Thoracic aorta (tissue), 2 donors: ENCODE data around the gene DGKZ. TPM values are rescaled to one million over a fixed set of nuclear protein-coding genes. Genes with fewer than 3 reads are reported as not detected.

Experiments
- ATAC-seq: fragments of 150-250 bp; one replicate; pipeline ENCODE4 v1.8.0; 2017; ENCODE audit warnings: low read depth; ENCODE audit not compliant: insufficient number of reproducible peaks, low FRiP score
- DNase-seq: peaks from one replicate; pipeline ENCODE4 v3.0.0-alpha.2; 2020; ENCODE audit warnings: low spot score
- H3K27ac ChIP-seq, 2 donors: fragments of 200-600 bp; sonication (generic); 1 replicate in 1 of 2; 2 replicates in 1 of 2; pipeline ENCODE4 v1.5.1; 2016; ENCODE audit warnings: mild to moderate bottlenecking in 2 of 2, moderate library complexity in 2 of 2
- H3K27me3 ChIP-seq: fragments of 200-600 bp; sonication (generic); replicated peaks from 2 replicates; pipeline ENCODE4 v1.6.0; 2016; ENCODE audit warnings: mild to moderate bottlenecking; ENCODE audit not compliant: insufficient read depth
- H3K36me3 ChIP-seq: fragments of 200-600 bp; sonication (generic); one replicate; pipeline ENCODE4 v1.5.1; 2016
- H3K4me1 ChIP-seq, 2 donors: fragments of 200-600 bp; sonication (generic); 1 replicate in 1 of 2; 2 replicates in 1 of 2; pipeline versions ENCODE4 v1.5.1 to v1.6.0; 2016; ENCODE audit warnings: low read depth in 2 of 2, mild to moderate bottlenecking in 1 of 2; ENCODE audit not compliant: control insufficient read depth in 1 of 2
- H3K4me3 ChIP-seq: fragments of 200-600 bp; sonication (generic); 2 replicates; pipeline ENCODE4 v1.5.1; 2016; ENCODE audit warnings: mild to moderate bottlenecking
- H3K9me3 ChIP-seq: fragments of 200-600 bp; sonication (generic); 2 replicates; pipeline ENCODE4 v1.5.1; 2016
- CTCF ChIP-seq: fragments of 200-600 bp; sonication (generic); IDR thresholded peaks from one replicate; pipeline ENCODE4 v1.5.1; 2019; ENCODE audit warnings: antibody characterized with exemption
- total RNA-seq, 2 donors: library from RNA; depleted of rRNA; stranded (reverse); fragments of >200 nt; gene quantifications; one replicate each; pipeline versions ENCODE4 v1.1.0 to v1.2.3, GENCODE V29; 2016

The DGKZ gene
- total RNA-seq, 2 donors from 2014 or later = 40.6 to 68.2 TPM

- no peak for DNase-seq
- Histone ChIP-seq H3K36me3 (no peaks in the 10 kb centered on the region), H3K27me3 (no peaks in the 10 kb centered on the region), H3K4me1 (no peaks in the 10 kb centered on the region), H3K27ac (no peak overlapping the region), H3K9me3 (no peaks in the 10 kb centered on the region), H3K4me3 (no peak overlapping the region)
- no peak for TF ChIP-seq CTCF
- ATAC-seq = no peak
Measured at GRCh38 chr11:46307785-46308341, 39.4 kb upstream of the DGKZ start.

GRCh38 chr11:46308631-46309419 is 38.4 kb upstream of the DGKZ start:
- peak; percentile 89 for TF ChIP-seq CTCF
- Histone ChIP-seq H3K36me3 (no peaks in the 10 kb centered on the region), H3K27me3 (no peaks in the 10 kb centered on the region), H3K9me3 (no peaks in the 10 kb centered on the region), H3K4me3 (no peak overlapping the region), H3K27ac (no peak overlapping the region), H3K4me1 (no peaks in the 10 kb centered on the region)
- DNase-seq (no peak), ATAC-seq (peak; percentile 55)

DNA sequence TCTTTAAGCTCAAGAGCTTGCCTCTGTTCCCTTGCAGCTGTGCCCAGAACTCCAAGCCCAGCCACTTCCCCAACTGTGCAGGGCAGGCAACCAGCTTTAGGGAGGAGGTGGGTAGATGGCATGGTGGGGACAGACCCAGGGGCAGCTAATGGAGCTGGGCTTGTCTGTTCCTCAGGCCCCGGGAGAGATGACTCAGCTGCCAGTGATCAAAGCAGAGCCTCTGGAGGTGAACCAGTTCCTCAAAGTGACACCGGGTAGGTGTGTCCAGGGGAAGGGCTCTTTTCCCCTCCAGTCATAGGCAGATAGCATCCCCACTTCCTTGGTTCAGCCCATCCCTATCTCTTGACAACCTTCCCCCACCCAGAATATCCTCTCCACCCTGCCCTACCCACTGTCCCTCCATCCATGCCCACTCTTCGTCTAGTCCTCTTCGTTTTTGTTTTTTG is 37.4 kb upstream of the DGKZ start:
- TF ChIP-seq CTCF = no peak
- H3K27ac ChIP-seq = no peak overlapping the region
- no peaks in the 10 kb centered on the region for H3K4me1 ChIP-seq
- DNase-seq (no peak), ATAC-seq (no peak)
- no peaks in the 10 kb centered on the region for H3K9me3 ChIP-seq
- no peaks in the 10 kb centered on the region for H3K27me3 ChIP-seq
- no peaks in the 10 kb centered on the region for H3K36me3 ChIP-seq
- H3K4me3 ChIP-seq = no peak overlapping the region

- no peaks in the 10 kb centered on the region for H3K27me3 ChIP-seq
- H3K4me3 ChIP-seq = no peak overlapping the region
- H3K36me3 ChIP-seq = no peaks in the 10 kb centered on the region
- no peak for ATAC-seq
- H3K4me1 ChIP-seq = no peaks in the 10 kb centered on the region
- H3K9me3 ChIP-seq = no peaks in the 10 kb centered on the region
- no peak overlapping the region for H3K27ac ChIP-seq
- peak; percentile 81 for TF ChIP-seq CTCF
- peak; percentile 29 for DNase-seq
Measured at GRCh38 chr11:46315033-46315738, 32.1 kb upstream of the DGKZ start.
